Neural progenitor cell (in vitro differentiated cells): ENCODE data around the gene EPS8L2. TPM values are rescaled to one million over a fixed set of nuclear protein-coding genes. Genes with fewer than 3 reads are reported as not detected.

Experiments used
- DNase-seq: peaks from one replicate; pipeline ENCODE4 v3.0.0-alpha.2; 2016; ENCODE audit warnings: low spot score
- H2AFZ ChIP-seq: fragments of 200-600 bp; sonication (generic); replicated peaks from 2 replicates; pipeline ENCODE4 v1.6.1; 2016; ENCODE audit warnings: antibody characterized with exemption
- H3F3A ChIP-seq: fragments of 200-600 bp; sonication (generic); 2 replicates; pipeline ENCODE4 v1.6.1; 2016; ENCODE audit warnings: antibody characterized with exemption, low read depth
- H3K27ac ChIP-seq: fragments of 200-600 bp; sonication (generic); 2 replicates; pipeline ENCODE4 v1.5.1; 2016; ENCODE audit warnings: mild to moderate bottlenecking
- H3K27me3 ChIP-seq: fragments of 200-600 bp; sonication (generic); 2 replicates; pipeline ENCODE4 v1.6.1; 2016; ENCODE audit warnings: mild to moderate bottlenecking, moderate library complexity
- H3K36me3 ChIP-seq: fragments of 200-600 bp; sonication (generic); 2 replicates; pipeline ENCODE4 v1.5.1; 2016
- H3K4me1 ChIP-seq: fragments of 200-600 bp; sonication (generic); 2 replicates; pipeline ENCODE4 v1.6.1; 2016; ENCODE audit warnings: mixed run types
- H3K4me2 ChIP-seq: fragments of 200-600 bp; sonication (generic); 2 replicates; pipeline ENCODE4 v1.6.1; 2016
- H3K4me3 ChIP-seq: fragments of 200-600 bp; sonication (generic); 2 replicates; pipeline ENCODE4 v1.5.1; 2016
- H3K79me2 ChIP-seq: fragments of 200-600 bp; sonication (generic); 2 replicates; pipeline ENCODE4 v1.6.1; 2016; ENCODE audit warnings: low read depth
- H3K9ac ChIP-seq: fragments of 200-600 bp; sonication (generic); 2 replicates; pipeline ENCODE4 v1.6.1; 2016
- H3K9me3 ChIP-seq: fragments of 200-600 bp; sonication (generic); 2 replicates; pipeline ENCODE4 v1.5.1; 2016; ENCODE audit warnings: low read depth
- H4K20me1 ChIP-seq: fragments of 200-600 bp; sonication (generic); 2 replicates; pipeline ENCODE4 v1.6.1; 2016; ENCODE audit warnings: low read depth
- H3K27ac Mint-ChIP-seq: 3 replicates; pipeline ENCODE4 v1.8.0; 2021; ENCODE audit warnings: mixed read lengths
- H3K27me3 Mint-ChIP-seq: 2 replicates; pipeline ENCODE4 v1.8.0; 2022; ENCODE audit warnings: low read depth, mild to moderate bottlenecking, inconsistent platforms, moderate library complexity, mixed read lengths; ENCODE audit not compliant: insufficient read depth
- H3K36me3 Mint-ChIP-seq: 3 replicates; pipeline ENCODE4 v1.8.0; 2021; ENCODE audit warnings: mixed read lengths
- H3K4me1 Mint-ChIP-seq: 3 replicates; pipeline ENCODE4 v1.8.0; 2021; ENCODE audit warnings: mixed read lengths
- H3K4me3 Mint-ChIP-seq: 3 replicates; pipeline ENCODE4 v1.8.0; 2021; ENCODE audit warnings: mild to moderate bottlenecking, moderate library complexity, mixed read lengths
- H3K9me3 Mint-ChIP-seq: 3 replicates; pipeline ENCODE4 v1.8.0; 2020; ENCODE audit warnings: mixed read lengths
- EZH2 ChIP-seq: fragments of 200-600 bp; sonication (generic); IDR thresholded peaks from 2 replicates; pipeline ENCODE4 v1.6.1; 2017; ENCODE audit warnings: antibody characterized with exemption, mild to moderate bottlenecking, moderate library complexity
- EZH2phosphoT487 ChIP-seq: fragments of 200-600 bp; sonication (generic); IDR thresholded peaks from 2 replicates; pipeline ENCODE4 v1.6.1; 2017; ENCODE audit warnings: antibody characterized with exemption
- total RNA-seq: library from RNA; depleted of rRNA; stranded (reverse); fragments of >200 nt; gene quantifications from 2 replicates; pipeline ENCODE4 v1.2.3, GENCODE V29; 2015; ENCODE audit warnings: low replicate concordance
- TF ChIP-seq, protein P1 (sequence below): fragments of 200-600 bp; sonication (generic); IDR thresholded peaks from 2 replicates; pipeline ENCODE4 v1.5.1; 2017; ENCODE audit warnings: antibody characterized with exemption, mild to moderate bottlenecking

Gene EPS8L2
- total RNA-seq, 1 donor from 2014 or later = 3.3 TPM

DNA sequence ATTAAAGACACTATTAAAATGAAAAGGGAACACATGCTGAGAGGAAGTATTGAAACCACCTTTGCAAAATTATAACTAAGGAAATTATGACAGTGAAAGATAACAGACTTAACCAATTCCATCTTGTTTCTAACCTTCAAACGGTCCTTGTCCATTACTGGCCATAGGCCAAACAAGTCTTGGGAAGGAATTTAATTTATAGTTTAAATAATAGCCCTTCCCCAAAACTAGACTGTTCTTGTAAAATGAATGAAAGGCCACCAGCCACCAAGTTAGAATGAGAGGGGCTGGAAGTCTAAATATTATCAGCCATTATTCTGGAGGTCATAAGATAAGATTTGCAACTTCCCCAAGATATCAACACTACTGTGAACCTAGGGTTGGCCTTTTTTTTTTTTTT is 39.4 kb downstream of the EPS8L2 start:
- no peaks in the 10 kb centered on the region for H3K9me3 Mint-ChIP-seq
- Histone ChIP-seq H3K4me2 (no peak overlapping the region), H4K20me1 (peaks cover 14% of the 10 kb centered on the region), H3F3A (peaks cover 25% of the 10 kb centered on the region), H3K4me3 (no peak overlapping the region), H2AFZ (no peak overlapping the region), H3K79me2 (peaks cover 30% of the 10 kb centered on the region), H3K4me1 (peaks cover 11% of the 10 kb centered on the region), H3K36me3 (no peaks in the 10 kb centered on the region), H3K9ac (no peak overlapping the region), H3K9me3 (no peaks in the 10 kb centered on the region), H3K27ac (no peak overlapping the region), H3K27me3 (no peaks in the 10 kb centered on the region)
- no peak for DNase-seq
- peaks cover 3% of the 10 kb centered on the region for H3K27me3 Mint-ChIP-seq
- H3K4me3 Mint-ChIP-seq = peak overlapping the region; percentile 50
- no peak overlapping the region for H3K27ac Mint-ChIP-seq
- TF ChIP-seq, protein P1, sequence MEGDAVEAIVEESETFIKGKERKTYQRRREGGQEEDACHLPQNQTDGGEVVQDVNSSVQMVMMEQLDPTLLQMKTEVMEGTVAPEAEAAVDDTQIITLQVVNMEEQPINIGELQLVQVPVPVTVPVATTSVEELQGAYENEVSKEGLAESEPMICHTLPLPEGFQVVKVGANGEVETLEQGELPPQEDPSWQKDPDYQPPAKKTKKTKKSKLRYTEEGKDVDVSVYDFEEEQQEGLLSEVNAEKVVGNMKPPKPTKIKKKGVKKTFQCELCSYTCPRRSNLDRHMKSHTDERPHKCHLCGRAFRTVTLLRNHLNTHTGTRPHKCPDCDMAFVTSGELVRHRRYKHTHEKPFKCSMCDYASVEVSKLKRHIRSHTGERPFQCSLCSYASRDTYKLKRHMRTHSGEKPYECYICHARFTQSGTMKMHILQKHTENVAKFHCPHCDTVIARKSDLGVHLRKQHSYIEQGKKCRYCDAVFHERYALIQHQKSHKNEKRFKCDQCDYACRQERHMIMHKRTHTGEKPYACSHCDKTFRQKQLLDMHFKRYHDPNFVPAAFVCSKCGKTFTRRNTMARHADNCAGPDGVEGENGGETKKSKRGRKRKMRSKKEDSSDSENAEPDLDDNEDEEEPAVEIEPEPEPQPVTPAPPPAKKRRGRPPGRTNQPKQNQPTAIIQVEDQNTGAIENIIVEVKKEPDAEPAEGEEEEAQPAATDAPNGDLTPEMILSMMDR = no peak
- TF ChIP-seq EZH2 (no peak), EZH2phosphoT487 (no peak)
- H3K36me3 Mint-ChIP-seq = no peaks in the 10 kb centered on the region
- H3K4me1 Mint-ChIP-seq = peaks cover 16% of the 10 kb centered on the region

DNA sequence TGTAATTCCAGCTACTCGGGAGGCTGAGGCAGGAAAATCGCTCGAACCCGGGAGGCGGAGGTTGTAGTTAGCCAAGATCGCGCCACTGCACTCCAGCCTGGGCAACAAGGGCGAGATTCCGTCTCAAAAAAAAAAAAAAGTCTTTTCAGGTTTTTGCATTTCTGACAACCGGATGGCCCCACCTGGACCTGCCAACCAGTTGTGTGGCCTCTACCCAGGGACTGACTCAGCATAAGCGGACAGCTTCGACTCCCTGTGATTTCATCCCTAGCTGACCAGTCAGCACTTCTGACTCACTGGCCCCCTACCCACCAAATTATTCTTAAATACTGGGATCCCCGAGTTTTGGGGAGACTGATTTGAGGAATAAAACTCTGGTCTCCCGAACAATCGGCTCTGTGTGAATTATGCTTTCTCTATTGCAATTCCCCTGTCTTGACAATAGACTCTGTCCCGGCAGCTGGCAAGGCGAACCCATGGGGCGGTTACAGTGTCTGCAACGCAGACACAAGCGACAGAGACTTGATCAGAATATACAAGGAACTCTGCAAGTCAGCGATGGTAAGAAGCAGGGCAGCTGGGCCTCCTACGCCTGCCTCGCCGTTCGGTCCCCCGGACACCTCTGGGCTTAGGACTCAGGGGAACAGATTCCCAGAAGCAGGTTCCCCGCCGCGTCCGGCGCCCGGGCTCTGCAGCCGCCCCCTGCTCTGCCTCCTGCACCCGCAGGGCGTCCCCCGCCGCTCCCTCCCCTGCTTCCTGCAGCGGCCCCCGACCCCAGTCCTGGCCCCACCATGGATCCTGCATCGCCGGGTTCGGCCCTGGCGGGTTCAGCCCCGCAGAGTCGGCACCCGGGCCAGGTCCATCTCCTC is 40.5 kb downstream of the EPS8L2 start:
- no peak overlapping the region for H3K27ac Mint-ChIP-seq
- peaks cover 14% of the 10 kb centered on the region for H4K20me1 ChIP-seq
- H3K9me3 Mint-ChIP-seq = no peaks in the 10 kb centered on the region
- H3F3A ChIP-seq = peaks cover 25% of the 10 kb centered on the region
- peaks cover 3% of the 10 kb centered on the region for H3K27me3 Mint-ChIP-seq
- H3K9me3 ChIP-seq = no peaks in the 10 kb centered on the region
- H3K27me3 ChIP-seq = no peaks in the 10 kb centered on the region
- peak overlapping the region; percentile 86 for H3K4me3 ChIP-seq
- H3K4me3 Mint-ChIP-seq = peak overlapping the region; percentile 87
- H3K4me1 Mint-ChIP-seq = peaks cover 16% of the 10 kb centered on the region
- peaks cover 11% of the 10 kb centered on the region for H3K4me1 ChIP-seq
- no peaks in the 10 kb centered on the region for H3K36me3 ChIP-seq
- peaks cover 40% of the 10 kb centered on the region for H3K79me2 ChIP-seq
- peak overlapping the region; percentile 77 for H3K4me2 ChIP-seq
- no peak overlapping the region for H3K27ac ChIP-seq
- no peaks in the 10 kb centered on the region for H3K36me3 Mint-ChIP-seq
- H2AFZ ChIP-seq = peak overlapping the region; percentile 59
- TF ChIP-seq, protein P1 = no peak
- TF ChIP-seq EZH2phosphoT487 (no peak), EZH2 (no peak)
- H3K9ac ChIP-seq = no peak overlapping the region
- DNase-seq = peak; percentile 72

DNA sequence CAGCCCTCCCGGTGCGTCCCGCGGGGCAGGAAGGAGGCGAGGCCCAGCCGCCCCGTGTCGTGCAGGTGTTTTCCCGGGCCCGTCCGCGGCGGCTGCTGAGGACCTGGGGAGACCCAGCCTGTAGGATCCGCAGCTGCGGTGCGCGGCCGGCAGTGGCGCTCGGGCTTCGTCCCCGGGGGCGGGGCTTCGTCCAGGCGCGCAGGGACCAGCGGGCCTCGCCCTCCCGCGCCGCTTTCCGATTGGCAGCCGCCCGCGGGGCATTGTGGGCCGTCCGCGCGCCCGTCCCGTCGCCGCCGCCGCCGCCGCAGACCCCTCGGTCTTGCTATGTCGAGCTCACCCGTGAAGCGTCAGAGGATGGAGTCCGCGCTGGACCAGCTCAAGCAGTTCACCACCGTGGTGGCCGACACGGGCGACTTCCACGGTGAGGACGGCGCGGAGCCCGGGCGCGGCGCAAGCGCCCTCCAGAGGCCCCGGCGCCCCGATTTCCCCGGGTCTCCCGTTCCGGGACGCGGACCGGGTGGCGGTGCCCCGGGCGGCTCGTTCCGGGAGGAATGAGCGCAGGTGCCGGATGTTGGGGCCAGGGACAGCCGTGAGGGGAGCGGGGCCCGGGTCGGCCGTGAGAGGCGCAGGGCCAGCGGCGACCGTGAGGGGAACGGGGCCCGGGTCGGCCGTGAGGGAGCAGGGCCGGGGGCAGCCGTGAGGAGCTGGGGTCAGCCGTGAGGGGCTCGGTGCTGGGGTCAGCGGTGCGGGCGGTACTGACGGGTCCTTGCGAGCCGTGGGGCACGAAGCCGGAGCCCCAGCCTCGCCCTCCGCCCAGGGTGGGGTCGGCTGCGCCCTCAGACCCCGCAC is 41.4 kb downstream of the EPS8L2 start, which contains the start of gene TALDO1:
TSS of gene TALDO1 (plus strand) at position 307 of the 849 bp plus-strand sequence. CDS start at position 325, 18 bp downstream.
- peak within 1 kb of the TSS; percentile 77 for H3K4me2 ChIP-seq
- no peak within 1 kb of the TSS for H3K27ac ChIP-seq
- DNase-seq = peak; percentile 98
- peaks cover 48% of the 10 kb centered on the region for H3K79me2 ChIP-seq
- H3K36me3 ChIP-seq = no peaks in the 10 kb centered on the region
- TF ChIP-seq EZH2 = peak; percentile 54
- TF ChIP-seq EZH2phosphoT487 = no peak
- H4K20me1 ChIP-seq = peaks cover 16% of the 10 kb centered on the region
- H3K4me1 Mint-ChIP-seq = peaks cover 16% of the 10 kb centered on the region
- H3K9me3 Mint-ChIP-seq = no peaks in the 10 kb centered on the region
- peak within 1 kb of the TSS; percentile 87 for H3K4me3 Mint-ChIP-seq
- H3K9ac ChIP-seq = peak within 1 kb of the TSS; percentile 60
- peak within 1 kb of the TSS; percentile 86 for H3K4me3 ChIP-seq
- peak within 1 kb of the TSS; percentile 59 for H2AFZ ChIP-seq
- H3F3A ChIP-seq = peaks cover 25% of the 10 kb centered on the region
- H3K4me1 ChIP-seq = peaks cover 11% of the 10 kb centered on the region
- H3K9me3 ChIP-seq = no peaks in the 10 kb centered on the region
- peaks cover 3% of the 10 kb centered on the region for H3K27me3 Mint-ChIP-seq
- H3K36me3 Mint-ChIP-seq = no peaks in the 10 kb centered on the region
- no peaks in the 10 kb centered on the region for H3K27me3 ChIP-seq
- H3K27ac Mint-ChIP-seq = no peak within 1 kb of the TSS
